Measurements from ENCODE around the gene TOMT.

GRCh38 chr11:72102162-72102561 lies 3.6 kb upstream of the TOMT start:
- no peak for TF ChIP-seq POLR2AphosphoS5 (IDR thresholded peaks at IDR 0.05; ENCODE audit: borderline replicate concordance, low read depth, low read length)
- TF ChIP-seq EZH2 (IDR thresholded peaks at IDR 0.05), result no peak

All from SK-N-MC (cell line).